Breast epithelium (tissue), 4 donors: ENCODE measurements around the gene STARD10. TPM values are rescaled to one million over a fixed set of nuclear protein-coding genes. Genes with fewer than 3 reads are reported as not detected.

Source experiments
- DNase-seq, 2 donors: peaks; one replicate each; pipeline ENCODE4 v3.0.0-alpha.2; 2019; ENCODE audit warnings: low spot score in 2 of 2
- H3K27ac ChIP-seq, 2 donors: fragments of 200-600 bp; sonication (generic) in 1 of 2; one replicate each; pipeline ENCODE4 v1.5.1; 2016 to 2019; ENCODE audit warnings: mild to moderate bottlenecking in 1 of 2
- H3K27me3 ChIP-seq, 2 donors: fragments of 200-600 bp; sonication (generic) in 1 of 2; one replicate each; pipeline versions ENCODE4 v1.5.1 to v1.6.0; 2017 to 2019; ENCODE audit warnings: control low read depth in 1 of 2, mild to moderate bottlenecking in 1 of 2
- H3K36me3 ChIP-seq: fragments of 200-600 bp; one replicate; pipeline ENCODE4 v1.5.1; 2019
- H3K4me1 ChIP-seq, 2 donors: fragments of 200-600 bp; sonication (generic); one replicate each; pipeline ENCODE4 v1.5.1; 2016 to 2019; ENCODE audit warnings: control low read depth in 1 of 2
- H3K4me3 ChIP-seq, 3 donors: fragments of 200-600 bp; sonication (generic); 1 replicate in 2 of 3; 2 replicates in 1 of 3; pipeline ENCODE4 v1.5.1; 2016 to 2019; ENCODE audit warnings: mild to moderate bottlenecking in 3 of 3, moderate library complexity in 2 of 3
- H3K9me3 ChIP-seq, 2 donors: fragments of 200-600 bp; sonication (generic) in 1 of 2; one replicate each; pipeline ENCODE4 v1.5.1; 2016 to 2019; ENCODE audit warnings: control low read depth in 1 of 2
- POLR2A ChIP-seq: fragments of 450-650 bp; IDR thresholded peaks from one replicate; pipeline ENCODE4 v1.6.1; 2016; ENCODE audit warnings: antibody characterized with exemption, mild to moderate bottlenecking, moderate library complexity
- POLR2AphosphoS5 ChIP-seq, 3 donors: sonication (generic); formaldehyde crosslinking; IDR thresholded peaks; one replicate each; pipeline ENCODE4 v1.6.1; 2017; ENCODE audit warnings: antibody characterized with exemption in 3 of 3
- intact Hi-C: fragments of 100-400 bp; cut with DNase I; formaldehyde crosslinking; loops from one replicate; pipeline ENCODE4 v1.15.1; 2023; ENCODE audit warnings: low total_unique reads
- total RNA-seq, 3 donors: library from RNA; depleted of rRNA; stranded (reverse); fragments of >200 nt; gene quantifications; one replicate each; pipeline ENCODE4 v1.1.0, GENCODE V29; 2016
- TF ChIP-seq, protein P1 (sequence below), 3 donors: fragments of 450-650 bp; IDR thresholded peaks; one replicate each; pipeline ENCODE4 v1.5.1; 2016 to 2017; ENCODE audit warnings: antibody characterized with exemption in 3 of 3, mild to moderate bottlenecking in 3 of 3, moderate library complexity in 3 of 3

Gene STARD10
- total RNA-seq, 3 donors from 2014 or later: 20.6 to 117 (median 93.7) TPM

DNA sequence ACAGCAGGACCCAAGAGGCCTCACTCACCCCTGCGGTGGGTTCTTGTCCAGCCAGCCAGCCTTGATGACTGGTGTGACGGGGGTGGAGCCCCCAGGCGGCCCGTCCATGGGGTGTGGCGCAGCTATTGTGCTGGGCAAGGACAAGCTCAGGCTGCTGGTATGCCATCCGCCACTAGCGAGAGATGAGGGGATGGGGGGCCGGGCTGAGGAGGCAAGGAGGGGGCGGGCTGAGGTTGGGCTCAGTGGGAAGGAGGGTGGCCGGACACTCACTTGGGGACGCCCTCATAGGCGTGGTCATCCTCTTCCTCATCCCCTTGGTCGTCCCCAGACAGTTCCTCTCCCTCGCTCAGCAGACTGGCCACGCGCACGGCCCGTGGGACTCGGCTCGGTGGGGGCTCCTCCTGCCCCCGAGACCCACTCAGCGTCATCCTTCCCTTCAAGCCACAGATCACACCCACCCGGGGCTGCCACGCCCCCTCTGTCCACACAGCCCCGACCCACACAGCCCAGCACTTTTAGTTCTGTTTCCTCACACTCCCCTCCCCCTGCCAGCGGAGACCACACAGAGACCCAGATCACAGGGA lies 81.6 kb downstream of the STARD10 start:
- TF ChIP-seq, protein P1, sequence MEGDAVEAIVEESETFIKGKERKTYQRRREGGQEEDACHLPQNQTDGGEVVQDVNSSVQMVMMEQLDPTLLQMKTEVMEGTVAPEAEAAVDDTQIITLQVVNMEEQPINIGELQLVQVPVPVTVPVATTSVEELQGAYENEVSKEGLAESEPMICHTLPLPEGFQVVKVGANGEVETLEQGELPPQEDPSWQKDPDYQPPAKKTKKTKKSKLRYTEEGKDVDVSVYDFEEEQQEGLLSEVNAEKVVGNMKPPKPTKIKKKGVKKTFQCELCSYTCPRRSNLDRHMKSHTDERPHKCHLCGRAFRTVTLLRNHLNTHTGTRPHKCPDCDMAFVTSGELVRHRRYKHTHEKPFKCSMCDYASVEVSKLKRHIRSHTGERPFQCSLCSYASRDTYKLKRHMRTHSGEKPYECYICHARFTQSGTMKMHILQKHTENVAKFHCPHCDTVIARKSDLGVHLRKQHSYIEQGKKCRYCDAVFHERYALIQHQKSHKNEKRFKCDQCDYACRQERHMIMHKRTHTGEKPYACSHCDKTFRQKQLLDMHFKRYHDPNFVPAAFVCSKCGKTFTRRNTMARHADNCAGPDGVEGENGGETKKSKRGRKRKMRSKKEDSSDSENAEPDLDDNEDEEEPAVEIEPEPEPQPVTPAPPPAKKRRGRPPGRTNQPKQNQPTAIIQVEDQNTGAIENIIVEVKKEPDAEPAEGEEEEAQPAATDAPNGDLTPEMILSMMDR (IDR thresholded peaks at IDR 0.05): no peak
- TF ChIP-seq POLR2A (no peak), POLR2AphosphoS5 (IDR thresholded peaks at IDR 0.05) (no peak)
- intact Hi-C loops: no loop called here
- peak in 1 of 2 donors; percentile 33 for DNase-seq
- Histone ChIP-seq H3K27me3 (no peaks in the 10 kb centered on the region), H3K4me1 (no peaks in the 10 kb centered on the region), H3K27ac (peak overlapping the region in 1 of 2 donors; percentile 87), H3K36me3 (no peaks in the 10 kb centered on the region), H3K9me3 (no peaks in the 10 kb centered on the region), H3K4me3 (peak overlapping the region in 2 of 3 donors; percentile 4 to 43)

GRCh38 chr11:72711141-72711540 lies 82.7 kb downstream of the STARD10 start:
- Histone ChIP-seq H3K4me3 (no peak overlapping the region), H3K4me1 (no peaks in the 10 kb centered on the region), H3K9me3 (no peaks in the 10 kb centered on the region), H3K36me3 (no peaks in the 10 kb centered on the region), H3K27ac (no peak overlapping the region), H3K27me3 (no peaks in the 10 kb centered on the region)
- intact Hi-C loops: no loop called here
- DNase-seq: no peak
- TF ChIP-seq POLR2A (no peak), POLR2AphosphoS5 (IDR thresholded peaks at IDR 0.05) (no peak)
- TF ChIP-seq, protein P1 (IDR thresholded peaks at IDR 0.05): no peak

- TF ChIP-seq POLR2A (no peak), POLR2AphosphoS5 (IDR thresholded peaks at IDR 0.05) (no peak)
- TF ChIP-seq, protein P1 (IDR thresholded peaks at IDR 0.05): no peak
- intact Hi-C loops: no loop called here
- Histone ChIP-seq H3K4me3 (no peak overlapping the region), H3K27me3 (no peaks in the 10 kb centered on the region), H3K36me3 (no peaks in the 10 kb centered on the region), H3K4me1 (no peaks in the 10 kb centered on the region), H3K27ac (no peak overlapping the region), H3K9me3 (no peaks in the 10 kb centered on the region)
- no peak for DNase-seq
Observed at GRCh38 chr11:72710278-72710677, 83.6 kb downstream of the STARD10 start.

- no peak overlapping the region for H3K4me3 ChIP-seq
- no peak overlapping the region for H3K27ac ChIP-seq
- no peaks in the 10 kb centered on the region for H3K9me3 ChIP-seq
- TF ChIP-seq, protein P1 (IDR thresholded peaks at IDR 0.05): no peak
- TF ChIP-seq POLR2A (no peak), POLR2AphosphoS5 (IDR thresholded peaks at IDR 0.05) (no peak)
- H3K27me3 ChIP-seq: no peaks in the 10 kb centered on the region
- intact Hi-C loops: no loop called here
- no peaks in the 10 kb centered on the region for H3K36me3 ChIP-seq
- no peak for DNase-seq
- H3K4me1 ChIP-seq: no peaks in the 10 kb centered on the region
Observed at GRCh38 chr11:72709478-72710238, 84.2 kb downstream of the STARD10 start.

- no peaks in the 10 kb centered on the region for H3K4me1 ChIP-seq
- intact Hi-C loops: no loop called here
- H3K9me3 ChIP-seq: no peaks in the 10 kb centered on the region
- DNase-seq: no peak
- H3K4me3 ChIP-seq: no peak overlapping the region
- H3K27me3 ChIP-seq: no peaks in the 10 kb centered on the region
- TF ChIP-seq POLR2A (no peak), POLR2AphosphoS5 (IDR thresholded peaks at IDR 0.05) (no peak)
- TF ChIP-seq, protein P1 (IDR thresholded peaks at IDR 0.05): no peak
- no peak overlapping the region for H3K27ac ChIP-seq
- H3K36me3 ChIP-seq: no peaks in the 10 kb centered on the region
Observed at GRCh38 chr11:72707032-72707431, 86.8 kb downstream of the STARD10 start.
